Measurements from ENCODE around the gene ABCA2. TPM values are rescaled to one million over a fixed set of nuclear protein-coding genes. Genes with fewer than 3 reads are reported as not detected.

ABCA2 gene
- total and polyA plus RNA-seq, 4 donors: 2.9 to 15.2 (median 12.3) TPM

GRCh38 chr9:136977649-136978072 lies 50.4 kb downstream of the ABCA2 start (continued):
- TF ChIP-seq REST (IDR thresholded peaks at IDR 0.05) (no peak), SP1 (IDR thresholded peaks at IDR 0.05) (no peak)

- peaks cover 0 to 7% (median 4%) of the 10 kb centered on the region in 4 donors for H3K4me1 ChIP-seq (ENCODE audit: control insufficient read depth in 4 of 4, insufficient read depth in 4 of 4, low read length in 3 of 4)
- no peaks in the 10 kb centered on the region for H3K27me3 ChIP-seq (ENCODE audit: control insufficient read depth in 4 of 4, insufficient read depth in 4 of 4, low read length in 3 of 4)
- H3K36me3 ChIP-seq (ENCODE audit: control insufficient read depth in 4 of 4, insufficient read depth in 3 of 4, low read depth in 1 of 4, low read length in 3 of 4): no peaks in the 10 kb centered on the region
- H3K4me3 ChIP-seq (ENCODE audit: low read depth in 1 of 3, low read length in 3 of 3): peak within 1 kb of the TSS in 1 of 3 donors; percentile 33
- H3K9ac ChIP-seq (ENCODE audit: low read depth in 1 of 2, low read length in 2 of 2): no peak within 1 kb of the TSS
- TF ChIP-seq HNF4A (conservative IDR thresholded peaks at IDR 0.05) (no peak), FOXA2 (IDR thresholded peaks at IDR 0.05) (no peak), MAX (IDR thresholded peaks at IDR 0.05) (no peak)
- H3K9me3 ChIP-seq (ENCODE audit: control insufficient read depth in 4 of 4, low read length in 3 of 4): no peaks in the 10 kb centered on the region
- H3K27ac ChIP-seq (ENCODE audit: low read depth in 1 of 2, low read length in 2 of 2): no peak within 1 kb of the TSS
- 81% methylated on average over 10 of the region's 10 CpGs for WGBS
- no peak for DNase-seq (ENCODE audit: low spot score)
Measured at GRCh38 chr9:136977223-136977622, 50.8 kb downstream of the ABCA2 start, which contains the start of gene PTGDS. Gene PTGDS (plus strand): TSS chr9:136977504. CDS start chr9:136977579, 75 bp downstream.

GRCh38 chr9:136975644-136976043 lies 52.4 kb downstream of the ABCA2 start:
- WGBS: 67% methylated on average over 14 of the region's 14 CpGs
- TF ChIP-seq RAD21 (IDR thresholded peaks at IDR 0.05) (no peak), CTCF (IDR thresholded peaks at IDR 0.05; ENCODE audit: low read depth, low read length, missing input control) (no peak), SP1 (IDR thresholded peaks at IDR 0.05) (no peak), NR2F2 (IDR thresholded peaks at IDR 0.05) (no peak), MAX (IDR thresholded peaks at IDR 0.05) (no peak), REST (IDR thresholded peaks at IDR 0.05) (no peak), ZBTB33 (IDR thresholded peaks at IDR 0.05) (no peak)
- no peak overlapping the region for H3K4me3 ChIP-seq (ENCODE audit: low read depth in 1 of 3, low read length in 3 of 3)
- no peaks in the 10 kb centered on the region for H3K27me3 ChIP-seq (ENCODE audit: control insufficient read depth in 4 of 4, insufficient read depth in 4 of 4, low read length in 3 of 4)
- no peak overlapping the region for H3K9ac ChIP-seq (ENCODE audit: low read depth in 1 of 2, low read length in 2 of 2)
- H3K27ac ChIP-seq (ENCODE audit: low read depth in 1 of 2, low read length in 2 of 2): no peak overlapping the region
- peaks cover 0 to 6% (median 3%) of the 10 kb centered on the region in 4 donors for H3K4me1 ChIP-seq (ENCODE audit: control insufficient read depth in 4 of 4, insufficient read depth in 4 of 4, low read length in 3 of 4)
- DNase-seq (ENCODE audit: low spot score): no peak
- no peaks in the 10 kb centered on the region for H3K9me3 ChIP-seq (ENCODE audit: control insufficient read depth in 4 of 4, low read length in 3 of 4)
- no peaks in the 10 kb centered on the region for H3K36me3 ChIP-seq (ENCODE audit: control insufficient read depth in 4 of 4, insufficient read depth in 3 of 4, low read depth in 1 of 4, low read length in 3 of 4)

Data from liver (tissue), 9 donors.